K562 (cell line): ENCODE data around the gene COL23A1. TPM values are rescaled to one million over a fixed set of nuclear protein-coding genes. Genes with fewer than 3 reads are reported as not detected.
A peak's percentile ranks its signal among the peaks of the same experiment; 100 is the strongest.

Experiments
- ATAC-seq: fragments of 200-7000 bp; cut with Tn5 transposase; 3 replicates; pipeline ENCODE4 v1.9.1; 2020; ENCODE audit warnings: moderate library complexity
- BruUV-seq: library from RNA; stranded (reverse); fragments of 400-500 nt; replicated peaks from 2 replicates; lab custom pipeline; 2021; lab: Mats Ljungman, UMichigan
- CTCF ChIA-PET: fragments of 300-600 bp; formaldehyde crosslinking; extraction: SDS; loops from one replicate; lab custom pipeline; 2021; ENCODE audit warnings: low intra/inter-chr PET ratio; lab: Yijun Ruan, JAX
- POLR2A ChIA-PET: fragments of 300-600, 350-650 bp; sonication (Branson Sonifier 250); formaldehyde crosslinking; extraction: SDS; loops from one replicate; lab custom pipeline; 2021; ENCODE audit warnings: antibody characterized with exemption, inconsistent platforms; lab: Yijun Ruan, JAX
- DNase-seq, 4 experiments: peaks; one replicate each; pipeline versions ENCODE4 v3.0.0 to v3.0.0-alpha.2; 2011 to 2018; ENCODE audit warnings: low spot score in 3 of 4, mixed read lengths in 3 of 4; ENCODE audit errors: extremely low read depth in 1 of 4
- FAIRE-seq: peaks from 2 replicates; lab custom pipeline; 2011; peaks lifted over from hg19 to GRCh38; lab: Jason Lieb, UNC
- H2AFZ ChIP-seq: 2 replicates; pipeline ENCODE4 v1.6.0; 2011; ENCODE audit warnings: low read depth, low read length, control low read depth, inconsistent platforms
- H3K27ac ChIP-seq: fragments of 200-600 bp; 3 replicates; pipeline ENCODE4 v1.8.0; 2011; ENCODE audit warnings: low read depth, mild to moderate bottlenecking, control low read depth, inconsistent platforms, low read length, moderate library complexity, mixed read lengths; ENCODE audit errors: extremely low read depth
- H3K27me3 ChIP-seq, 2 experiments: fragments of 300-600 bp in 1 of 2; 2 replicates in 1 of 2; 3 replicates in 1 of 2; pipeline versions ENCODE4 v1.6.0 to v1.8.0; 2011; ENCODE audit warnings: inconsistent platforms in 2 of 2, low read length in 2 of 2, mild to moderate bottlenecking in 1 of 2, mixed read lengths in 1 of 2, moderate library complexity in 1 of 2; ENCODE audit not compliant: control insufficient read depth in 2 of 2, insufficient read depth in 2 of 2
- H3K36me3 ChIP-seq: fragments of 300-600 bp; 3 replicates; pipeline ENCODE4 v1.8.0; 2011; ENCODE audit warnings: mild to moderate bottlenecking, low read length, inconsistent platforms; ENCODE audit not compliant: control insufficient read depth, insufficient read depth
- H3K4me1 ChIP-seq, 2 experiments: fragments of 200-600 bp in 1 of 2; replicated peaks in 1 of 2; 2 replicates in 1 of 2; 3 replicates in 1 of 2; pipeline versions ENCODE4 v1.5.1 to v1.8.0; 2011; ENCODE audit warnings: inconsistent platforms in 2 of 2, low read length in 2 of 2, mild to moderate bottlenecking in 1 of 2, mixed read lengths in 1 of 2, moderate library complexity in 1 of 2; ENCODE audit not compliant: control insufficient read depth in 2 of 2, insufficient read depth in 2 of 2
- H3K4me2 ChIP-seq: 2 replicates; pipeline ENCODE4 v1.6.1; 2011; ENCODE audit warnings: low read length, control low read depth, inconsistent platforms, mixed read lengths; ENCODE audit not compliant: insufficient read depth
- H3K4me3 ChIP-seq: fragments of 200-600 bp; sonication (generic), shearing (Covaris generic); 2 replicates; pipeline ENCODE4 v1.5.1; 2016; ENCODE audit warnings: control low read depth, inconsistent platforms
- H3K79me2 ChIP-seq: fragments of 200-600 bp; 3 replicates; pipeline ENCODE4 v1.8.0; 2011; ENCODE audit warnings: low read length, inconsistent platforms; ENCODE audit not compliant: control insufficient read depth, insufficient read depth
- H3K9ac ChIP-seq, 2 experiments: 2 replicates each; pipeline versions ENCODE4 v1.6.0 to v1.6.1; 2011; ENCODE audit warnings: low read depth in 2 of 2, low read length in 2 of 2, control low read depth in 1 of 2, inconsistent platforms in 1 of 2, mild to moderate bottlenecking in 1 of 2, mixed read lengths in 1 of 2; ENCODE audit not compliant: insufficient read depth in 1 of 2
- H3K9me1 ChIP-seq: one replicate; pipeline ENCODE4 v1.6.0; 2011; ENCODE audit warnings: inconsistent platforms, mild to moderate bottlenecking, low read length, moderate library complexity; ENCODE audit not compliant: control insufficient read depth, insufficient read depth
- H3K9me3 ChIP-seq: replicated peaks from 2 replicates; pipeline ENCODE4 v1.5.1; 2011; ENCODE audit warnings: low read depth, low read length, inconsistent platforms; ENCODE audit not compliant: control insufficient read depth, insufficient read depth
- H4K20me1 ChIP-seq: replicated peaks from 2 replicates; pipeline ENCODE4 v1.6.1; 2011; ENCODE audit warnings: low read length, inconsistent platforms, mixed read lengths; ENCODE audit not compliant: control insufficient read depth, insufficient read depth
- CBFA2T2 ChIP-seq: fragments of 450-650 bp; conservative IDR thresholded peaks from 2 replicates; pipeline ENCODE4 v1.6.1; 2017; ENCODE audit warnings: mild to moderate bottlenecking
- MTA2 ChIP-seq: fragments of 450-650 bp; IDR thresholded peaks from 2 replicates; pipeline ENCODE4 v1.6.1; 2016; ENCODE audit warnings: low read depth
- POLR2AphosphoS2 ChIP-seq: IDR thresholded peaks from 2 replicates; pipeline ENCODE4 v1.6.1; 2012; ENCODE audit warnings: low read length, improper control_type of control experiment
- SOX6 ChIP-seq: fragments of 450-650 bp; IDR thresholded peaks from 2 replicates; pipeline ENCODE4 v1.6.1; 2014; ENCODE audit warnings: mild to moderate bottlenecking
- TCF3 ChIP-seq: sonication (generic); formaldehyde crosslinking; IDR thresholded peaks from 2 replicates; pipeline ENCODE4 v1.4.0; 2020; ENCODE audit warnings: mild to moderate bottlenecking, missing genetic modification reagents
- TCFL5 ChIP-seq: fragments of 250-450 bp; sonication (Bioruptor Pico); conservative IDR thresholded peaks from 2 replicates; pipeline ENCODE4 v1.6.1; 2021; ENCODE audit warnings: mild to moderate bottlenecking, moderate library complexity, matching md5 sums
- ZFX ChIP-seq: sonication (generic); formaldehyde crosslinking; IDR thresholded peaks from 2 replicates; pipeline ENCODE4 v1.8.0; 2022; ENCODE audit warnings: mild to moderate bottlenecking, missing genetic modification reagents, moderate library complexity
- ZNF134 ChIP-seq: fragments of 250-450 bp; sonication (Bioruptor Pico); conservative IDR thresholded peaks from 2 replicates; pipeline ENCODE4 v1.4.0; 2020
- ZNF354B ChIP-seq: fragments of 250-450 bp; sonication (Bioruptor Pico); IDR thresholded peaks from 2 replicates; pipeline ENCODE4 v1.4.0; 2020
- WGBS: fragments of 100-300 bp; shearing (Covaris generic); methylation state at CpG from one replicate; pipeline ENCODE4 v1.1.6; 2016; ENCODE audit warnings: low coverage, mixed read lengths; ENCODE audit not compliant: insufficient coverage; ENCODE audit errors: missing lambda C conversion rate; 5-methylcytosine and 5-hydroxymethylcytosine counted together
- in situ Hi-C: fragments of 300-500 bp; cut with MboI; formaldehyde crosslinking; loops from 4 replicates; pipeline ENCODE4 v1.15.0; 2018; ENCODE audit warnings: inconsistent platforms, mixed read lengths
- intact Hi-C: fragments of 100-400 bp; cut with micrococcal nuclease; formaldehyde crosslinking; loops from 2 replicates; pipeline ENCODE4 v1.14.2; 2022
- polyA plus RNA-seq, 8 experiments: library from polyadenylated mRNA; depleted of rRNA in 4 of 8; stranded (reverse) in 5 of 8; unstranded in 3 of 8; fragments of >200 nt; fragmentation: Nextera tagmentation in 2 of 8; fragmentation: Illumina TruSeq in 1 of 8; extraction: Ambion mirVana in 2 of 8; extraction: Trizol in 1 of 8; gene quantifications; 2 replicates each; pipeline versions ENCODE4 v1.2.1 to v1.2.3, GENCODE V29; 2011 to 2014; ENCODE audit warnings: inconsistent platforms in 1 of 8, missing spikeins in 1 of 8
- total RNA-seq, 7 experiments: library from RNA; depleted of rRNA in 6 of 7; stranded (reverse); fragments of >200 nt in 6 of 7; fragmentation: Illumina TruSeq in 2 of 7; extraction: Trizol in 2 of 7; gene quantifications; 2 replicates each; pipeline versions ENCODE4 v1.2.1 to v1.2.3, GENCODE V29; 2011 to 2021; ENCODE audit warnings: low replicate concordance in 1 of 7
- TF ChIP-seq, protein P1 (sequence below): sonication (generic); formaldehyde crosslinking; IDR thresholded peaks from 2 replicates; pipeline ENCODE4 v1.9.0; 2022; ENCODE audit warnings: mild to moderate bottlenecking, missing genetic modification reagents
- TF ChIP-seq, protein P2 (sequence below): fragments of 450-650 bp; IDR thresholded peaks from 2 replicates; pipeline ENCODE4 v1.6.1; 2017; ENCODE audit warnings: antibody characterized with exemption, mild to moderate bottlenecking
- TF ChIP-seq, protein P3 (sequence below), 2 experiments: fragments of 200-800 bp in 1 of 2; sonication (Bioruptor generic) in 1 of 2; sonication (generic) in 1 of 2; formaldehyde crosslinking in 1 of 2; IDR thresholded peaks in 1 of 2; conservative IDR thresholded peaks in 1 of 2; 2 replicates each; pipeline versions ENCODE4 v1.5.0 to v1.6.1; 2016 to 2020; ENCODE audit warnings: missing compliant biosample characterization in 1 of 2, missing genetic modification characterization in 1 of 2, missing genetic modification reagents in 1 of 2
- TF ChIP-seq, protein P4 (sequence below): fragments of 450-650 bp; IDR thresholded peaks from 2 replicates; pipeline ENCODE4 v1.6.1; 2016; ENCODE audit warnings: mild to moderate bottlenecking

The COL23A1 gene
- total and polyA plus RNA-seq, 9 of the 15 experiments (the other 6 are each of a cell fraction or from before 2014, with no cell fraction given), result 0.09 TPM; not detected in 8

DNA sequence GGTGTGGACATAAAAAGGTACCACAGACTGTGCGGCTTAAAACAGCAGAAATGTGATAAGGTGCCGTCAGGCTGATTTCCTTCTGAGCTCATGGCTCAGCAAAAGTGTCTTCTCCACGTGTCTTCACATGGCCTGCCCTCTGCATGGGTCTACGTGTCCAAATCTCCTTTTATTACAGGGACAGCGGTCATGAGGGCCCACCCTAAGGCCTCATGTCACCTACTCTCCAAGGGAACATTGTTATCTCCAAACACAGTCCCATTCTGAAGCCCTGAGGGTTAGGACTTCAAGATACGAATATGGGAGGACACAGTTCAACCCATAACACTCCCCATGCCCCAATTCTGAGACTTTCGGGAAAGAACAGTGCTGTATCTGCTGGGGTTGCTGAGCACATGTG, 35.2 kb downstream of the COL23A1 start:
- DNase-seq, result peak; percentile 25 to 77 (median 46)
- peak; percentile 95 for FAIRE-seq
- BruUV-seq, result no TSS peak
- peak overlapping the region; percentile 54; the same call in 2 of the 3 replicates for H3K27ac ChIP-seq
- no peaks in the 10 kb centered on the region for H4K20me1 ChIP-seq
- H3K9ac ChIP-seq, result peak overlapping the region in 1 of 2 experiments; percentile 10; a peak in 1 of 4 replicates
- no peaks in the 10 kb centered on the region for H3K9me1 ChIP-seq
- intact Hi-C loops (loop anchor here (5.0 kb wide), 1 partner anchor 178 kb away; no protein-coding TSS in a partner anchor), in situ Hi-C loops (no loop called here)
- H3K4me1 ChIP-seq, result peaks cover 15 to 23% of the 10 kb centered on the region in 2 experiments; a peak in 4 of 5 replicates
- H3K79me2 ChIP-seq, result no peaks in the 10 kb centered on the region
- POLR2A ChIA-PET, result interaction anchor here (0.6 to 1.4 kb wide), 2 partner anchors 81 to 343 kb away, joined by 3 to 5 read pairs; no protein-coding TSS in a partner anchor
- ATAC-seq, result peak; percentile 82
- H2AFZ ChIP-seq, result peak overlapping the region; percentile 85
- H3K9me3 ChIP-seq, result no peaks in the 10 kb centered on the region
- no peaks in the 10 kb centered on the region for H3K36me3 ChIP-seq
- WGBS, result 1% methylated on average over 7 of the region's 7 CpGs
- H3K4me2 ChIP-seq, result peak overlapping the region; percentile 3; the same call in 1 of the 2 replicates
- CTCF ChIA-PET, result no interaction called here
- peaks cover 4 to 34% of the 10 kb centered on the region in 2 experiments; a peak in 4 of 5 replicates for H3K27me3 ChIP-seq
- H3K4me3 ChIP-seq, result no peak overlapping the region
- TF ChIP-seq SOX6 (peak; percentile 15; the same call in 1 of the 2 replicates), TCFL5 (CRISPR knock-in tag) (no peak), ZNF134 (CRISPR knock-in tag) (no peak), POLR2AphosphoS2 (no peak), ZFX (CRISPR knock-in tag) (peak; percentile 48), MTA2 (0 out of 2 replicates have a peak, but pooled peaks have one; percentile 13), TCF3 (CRISPR knock-in tag) (peak; percentile 45; the same call in 1 of the 2 replicates), CBFA2T2 (peak; percentile 62), ZNF354B (no peak)
- TF ChIP-seq, protein P1, sequence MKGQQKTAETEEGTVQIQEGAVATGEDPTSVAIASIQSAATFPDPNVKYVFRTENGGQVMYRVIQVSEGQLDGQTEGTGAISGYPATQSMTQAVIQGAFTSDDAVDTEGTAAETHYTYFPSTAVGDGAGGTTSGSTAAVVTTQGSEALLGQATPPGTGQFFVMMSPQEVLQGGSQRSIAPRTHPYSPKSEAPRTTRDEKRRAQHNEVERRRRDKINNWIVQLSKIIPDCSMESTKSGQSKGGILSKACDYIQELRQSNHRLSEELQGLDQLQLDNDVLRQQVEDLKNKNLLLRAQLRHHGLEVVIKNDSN (CRISPR knock-in tag), result peak; percentile 21
- TF ChIP-seq, protein P2, sequence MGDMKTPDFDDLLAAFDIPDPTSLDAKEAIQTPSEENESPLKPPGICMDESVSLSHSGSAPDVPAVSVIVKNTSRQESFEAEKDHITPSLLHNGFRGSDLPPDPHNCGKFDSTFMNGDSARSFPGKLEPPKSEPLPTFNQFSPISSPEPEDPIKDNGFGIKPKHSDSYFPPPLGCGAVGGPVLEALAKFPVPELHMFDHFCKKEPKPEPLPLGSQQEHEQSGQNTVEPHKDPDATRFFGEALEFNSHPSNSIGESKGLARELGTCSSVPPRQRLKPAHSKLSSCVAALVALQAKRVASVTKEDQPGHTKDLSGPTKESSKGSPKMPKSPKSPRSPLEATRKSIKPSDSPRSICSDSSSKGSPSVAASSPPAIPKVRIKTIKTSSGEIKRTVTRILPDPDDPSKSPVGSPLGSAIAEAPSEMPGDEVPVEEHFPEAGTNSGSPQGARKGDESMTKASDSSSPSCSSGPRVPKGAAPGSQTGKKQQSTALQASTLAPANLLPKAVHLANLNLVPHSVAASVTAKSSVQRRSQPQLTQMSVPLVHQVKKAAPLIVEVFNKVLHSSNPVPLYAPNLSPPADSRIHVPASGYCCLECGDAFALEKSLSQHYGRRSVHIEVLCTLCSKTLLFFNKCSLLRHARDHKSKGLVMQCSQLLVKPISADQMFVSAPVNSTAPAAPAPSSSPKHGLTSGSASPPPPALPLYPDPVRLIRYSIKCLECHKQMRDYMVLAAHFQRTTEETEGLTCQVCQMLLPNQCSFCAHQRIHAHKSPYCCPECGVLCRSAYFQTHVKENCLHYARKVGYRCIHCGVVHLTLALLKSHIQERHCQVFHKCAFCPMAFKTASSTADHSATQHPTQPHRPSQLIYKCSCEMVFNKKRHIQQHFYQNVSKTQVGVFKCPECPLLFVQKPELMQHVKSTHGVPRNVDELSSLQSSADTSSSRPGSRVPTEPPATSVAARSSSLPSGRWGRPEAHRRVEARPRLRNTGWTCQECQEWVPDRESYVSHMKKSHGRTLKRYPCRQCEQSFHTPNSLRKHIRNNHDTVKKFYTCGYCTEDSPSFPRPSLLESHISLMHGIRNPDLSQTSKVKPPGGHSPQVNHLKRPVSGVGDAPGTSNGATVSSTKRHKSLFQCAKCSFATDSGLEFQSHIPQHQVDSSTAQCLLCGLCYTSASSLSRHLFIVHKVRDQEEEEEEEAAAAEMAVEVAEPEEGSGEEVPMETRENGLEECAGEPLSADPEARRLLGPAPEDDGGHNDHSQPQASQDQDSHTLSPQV, result peak; percentile 83
- TF ChIP-seq, protein P3, sequence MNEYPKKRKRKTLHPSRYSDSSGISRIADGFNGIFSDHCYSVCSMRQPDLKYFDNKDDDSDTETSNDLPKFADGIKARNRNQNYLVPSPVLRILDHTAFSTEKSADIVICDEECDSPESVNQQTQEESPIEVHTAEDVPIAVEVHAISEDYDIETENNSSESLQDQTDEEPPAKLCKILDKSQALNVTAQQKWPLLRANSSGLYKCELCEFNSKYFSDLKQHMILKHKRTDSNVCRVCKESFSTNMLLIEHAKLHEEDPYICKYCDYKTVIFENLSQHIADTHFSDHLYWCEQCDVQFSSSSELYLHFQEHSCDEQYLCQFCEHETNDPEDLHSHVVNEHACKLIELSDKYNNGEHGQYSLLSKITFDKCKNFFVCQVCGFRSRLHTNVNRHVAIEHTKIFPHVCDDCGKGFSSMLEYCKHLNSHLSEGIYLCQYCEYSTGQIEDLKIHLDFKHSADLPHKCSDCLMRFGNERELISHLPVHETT (CRISPR knock-in tag; conservative IDR thresholded peaks at IDR 0.05 in 1 of 2, IDR thresholded peaks at IDR 0.05 in 1 of 2), result 0 out of 4 replicates have a peak, but pooled peaks of 1 of the 2 experiments have one; percentile 35
- TF ChIP-seq, protein P4, sequence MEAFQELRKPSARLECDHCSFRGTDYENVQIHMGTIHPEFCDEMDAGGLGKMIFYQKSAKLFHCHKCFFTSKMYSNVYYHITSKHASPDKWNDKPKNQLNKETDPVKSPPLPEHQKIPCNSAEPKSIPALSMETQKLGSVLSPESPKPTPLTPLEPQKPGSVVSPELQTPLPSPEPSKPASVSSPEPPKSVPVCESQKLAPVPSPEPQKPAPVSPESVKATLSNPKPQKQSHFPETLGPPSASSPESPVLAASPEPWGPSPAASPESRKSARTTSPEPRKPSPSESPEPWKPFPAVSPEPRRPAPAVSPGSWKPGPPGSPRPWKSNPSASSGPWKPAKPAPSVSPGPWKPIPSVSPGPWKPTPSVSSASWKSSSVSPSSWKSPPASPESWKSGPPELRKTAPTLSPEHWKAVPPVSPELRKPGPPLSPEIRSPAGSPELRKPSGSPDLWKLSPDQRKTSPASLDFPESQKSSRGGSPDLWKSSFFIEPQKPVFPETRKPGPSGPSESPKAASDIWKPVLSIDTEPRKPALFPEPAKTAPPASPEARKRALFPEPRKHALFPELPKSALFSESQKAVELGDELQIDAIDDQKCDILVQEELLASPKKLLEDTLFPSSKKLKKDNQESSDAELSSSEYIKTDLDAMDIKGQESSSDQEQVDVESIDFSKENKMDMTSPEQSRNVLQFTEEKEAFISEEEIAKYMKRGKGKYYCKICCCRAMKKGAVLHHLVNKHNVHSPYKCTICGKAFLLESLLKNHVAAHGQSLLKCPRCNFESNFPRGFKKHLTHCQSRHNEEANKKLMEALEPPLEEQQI, result no peak
